HEK293T (cell line): Measurements from ENCODE around the gene IGFL1.
"Not testable (repeated sequence)": the region's sequence is repeated elsewhere in the genome, so short reads cannot be mapped to it uniquely, and the experiment has no call there.

Source experiments
- CTCF ChIA-PET: fragments of 350-600 bp; formaldehyde crosslinking; extraction: SDS; loops from one replicate; lab custom pipeline; 2021; ENCODE audit warnings: antibody characterized with exemption, inconsistent platforms; lab: Yijun Ruan, JAX
- POLR2A ChIA-PET: fragments of 350-600 bp; formaldehyde crosslinking; extraction: SDS; loops from one replicate; lab custom pipeline; 2020; ENCODE audit warnings: antibody characterized with exemption, inconsistent platforms; lab: Yijun Ruan, JAX
- DNase-seq: peaks from one replicate; pipeline ENCODE4 v3.0.0; 2012; ENCODE audit warnings: mixed read lengths; ENCODE audit errors: extremely low spot score
- ARNT ChIP-seq: fragments of 450-650 bp; IDR thresholded peaks from 2 replicates; pipeline ENCODE4 v1.6.1; 2017; ENCODE audit warnings: mild to moderate bottlenecking
- BHLHE40 ChIP-seq: fragments of 450-650 bp; IDR thresholded peaks from 2 replicates; pipeline ENCODE4 v1.6.1; 2016; ENCODE audit warnings: mild to moderate bottlenecking, moderate library complexity, borderline replicate concordance
- CTBP1 ChIP-seq: fragments of 450-650 bp; IDR thresholded peaks from 2 replicates; pipeline ENCODE4 v1.6.1; 2016; ENCODE audit warnings: borderline replicate concordance
- ELF4 ChIP-seq: fragments of 450-650 bp; IDR thresholded peaks from 2 replicates; pipeline ENCODE4 v1.6.1; 2017; ENCODE audit warnings: antibody characterized with exemption
- FOXA1 ChIP-seq: fragments of 450-650 bp; IDR thresholded peaks from 2 replicates; pipeline ENCODE4 v1.6.1; 2016; ENCODE audit warnings: mild to moderate bottlenecking
- FOXK2 ChIP-seq: fragments of 450-650 bp; IDR thresholded peaks from 2 replicates; pipeline ENCODE4 v1.6.1; 2016; ENCODE audit warnings: mild to moderate bottlenecking
- FOXM1 ChIP-seq: fragments of 450-650 bp; IDR thresholded peaks from 2 replicates; pipeline ENCODE4 v1.6.1; 2017; ENCODE audit warnings: mild to moderate bottlenecking, borderline replicate concordance
- HDGF ChIP-seq: fragments of 450-650 bp; IDR thresholded peaks from 2 replicates; pipeline ENCODE4 v1.6.1; 2017; ENCODE audit warnings: antibody characterized with exemption, borderline replicate concordance
- L3MBTL2 ChIP-seq: fragments of 450-650 bp; conservative IDR thresholded peaks from 2 replicates; pipeline ENCODE4 v1.6.1; 2016; ENCODE audit warnings: mild to moderate bottlenecking
- LEF1 ChIP-seq: fragments of 450-650 bp; IDR thresholded peaks from 2 replicates; pipeline ENCODE4 v1.6.1; 2017; ENCODE audit warnings: mild to moderate bottlenecking, borderline replicate concordance
- NFRKB ChIP-seq: fragments of 450-650 bp; IDR thresholded peaks from 2 replicates; pipeline ENCODE4 v1.6.1; 2016; ENCODE audit warnings: mild to moderate bottlenecking, moderate library complexity
- SP1 ChIP-seq: fragments of 450-650 bp; IDR thresholded peaks from 2 replicates; pipeline ENCODE4 v1.6.1; 2017
- SUZ12 ChIP-seq: fragments of 450-650 bp; IDR thresholded peaks from 2 replicates; pipeline ENCODE4 v1.6.1; 2016; ENCODE audit warnings: mild to moderate bottlenecking
- TARDBP ChIP-seq: fragments of 450-650 bp; IDR thresholded peaks from 2 replicates; pipeline ENCODE4 v1.6.1; 2016
- ZNF384 ChIP-seq: fragments of 450-650 bp; IDR thresholded peaks from 2 replicates; pipeline ENCODE4 v1.6.1; 2016
- TF ChIP-seq, protein P1 (sequence below): fragments of 450-650 bp; IDR thresholded peaks from 2 replicates; pipeline ENCODE4 v1.6.1; 2016

The IGFL1 gene

DNA sequence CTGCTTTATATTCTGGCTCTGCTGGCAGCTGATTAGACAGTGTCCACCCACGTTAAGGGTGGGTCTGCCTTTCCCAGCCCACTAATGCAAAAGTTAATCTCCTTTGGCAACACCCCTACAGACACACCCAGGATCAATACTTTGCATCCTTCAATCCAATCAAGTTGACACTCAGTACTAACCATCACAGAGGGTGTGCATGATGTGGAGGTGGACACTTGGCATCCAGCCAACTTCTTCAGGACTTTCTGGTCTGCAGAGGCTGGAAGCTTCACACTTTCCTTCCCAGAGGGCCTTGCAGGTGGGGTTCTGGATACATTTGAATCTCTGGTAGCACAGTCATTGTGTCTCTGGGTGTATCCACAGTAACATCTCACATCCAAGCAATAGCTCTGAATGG lies 18.9 kb upstream of the IGFL1 start:
- TF ChIP-seq L3MBTL2 = no peak
- TF ChIP-seq FOXA1 = no peak
- no peak for TF ChIP-seq ELF4
- TF ChIP-seq ARNT = no peak
- no peak for TF ChIP-seq SUZ12
- no peak for TF ChIP-seq BHLHE40
- no peak for TF ChIP-seq LEF1
- DNase-seq = no peak
- ChIA-PET CTCF (interaction anchor here (1.2 kb wide), 1 partner anchor 21 kb away, joined by 3 read pairs; no protein-coding TSS in a partner anchor), POLR2A (no interaction called here)

DNA sequence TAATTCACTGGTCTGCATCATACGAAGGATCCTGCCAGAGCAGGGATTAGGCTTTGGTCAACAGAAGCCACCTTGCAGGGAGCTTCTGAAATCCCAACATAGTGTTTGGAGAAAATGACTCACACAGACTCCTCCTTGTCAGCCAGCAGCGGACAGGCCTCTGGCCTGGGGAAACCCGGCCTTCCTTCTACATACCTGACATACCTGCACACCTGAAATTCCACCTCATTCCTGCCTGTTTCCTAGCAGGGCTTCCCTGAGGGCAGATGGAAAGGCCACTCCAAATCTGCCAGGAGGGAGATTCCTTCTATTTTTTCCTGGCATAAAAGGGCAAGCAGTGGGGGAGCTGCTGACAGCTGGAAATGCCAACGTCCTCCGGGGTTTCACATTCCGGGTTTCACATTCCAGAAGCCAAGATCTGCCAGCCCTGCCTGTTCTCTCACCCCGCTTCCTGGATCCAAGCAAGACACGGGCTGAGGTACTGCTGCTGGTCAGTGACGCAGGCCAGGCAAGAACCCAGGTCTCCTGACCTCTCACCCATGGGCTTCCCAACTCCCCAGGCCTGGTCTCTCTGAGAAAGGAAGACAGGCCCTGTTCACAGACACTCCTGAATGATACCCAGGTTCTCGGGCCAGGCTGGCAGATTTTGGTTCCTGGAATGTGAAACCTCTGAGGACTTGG lies 18.2 kb upstream of the IGFL1 start:
- CTCF ChIA-PET = no interaction called here

DNA sequence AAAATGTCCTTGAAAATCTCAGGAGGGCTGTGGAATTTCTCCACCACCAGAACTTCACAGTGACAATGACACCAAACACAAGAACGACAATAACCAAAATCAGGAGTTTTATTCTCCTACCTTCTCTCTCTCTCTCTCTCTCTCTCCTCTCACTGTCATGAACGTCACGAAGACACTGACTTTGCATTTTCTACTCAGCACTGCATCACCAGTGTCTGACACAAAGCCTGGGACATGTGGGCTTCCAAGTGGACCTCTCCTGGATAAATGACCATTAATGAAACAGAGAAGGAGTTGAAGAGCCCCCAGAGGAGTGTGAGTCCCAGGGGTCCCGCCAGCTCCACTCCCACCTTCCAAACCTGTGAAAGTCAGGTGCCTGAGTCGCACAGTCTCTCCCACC lies 16.9 kb upstream of the IGFL1 start:
- POLR2A ChIA-PET, DNase-seq: not testable (repeated sequence)
- CTCF ChIA-PET = interaction anchor here (0.6 kb wide), 2 partner anchors 8 to 135 kb away, joined by 3 to 5 read pairs; no protein-coding TSS in a partner anchor

More for the DNA sequence above, 18.2 kb upstream of the IGFL1 start:
- TF ChIP-seq HDGF = no peak
- no peak for TF ChIP-seq ZNF384
- TF ChIP-seq ARNT = no peak
- TF ChIP-seq NFRKB = no peak
- no peak for TF ChIP-seq SP1
- no peak for TF ChIP-seq FOXM1
- TF ChIP-seq TARDBP = no peak
- TF ChIP-seq FOXK2 = no peak
- no peak for TF ChIP-seq L3MBTL2
- TF ChIP-seq FOXA1 = no peak
- TF ChIP-seq, protein P1, sequence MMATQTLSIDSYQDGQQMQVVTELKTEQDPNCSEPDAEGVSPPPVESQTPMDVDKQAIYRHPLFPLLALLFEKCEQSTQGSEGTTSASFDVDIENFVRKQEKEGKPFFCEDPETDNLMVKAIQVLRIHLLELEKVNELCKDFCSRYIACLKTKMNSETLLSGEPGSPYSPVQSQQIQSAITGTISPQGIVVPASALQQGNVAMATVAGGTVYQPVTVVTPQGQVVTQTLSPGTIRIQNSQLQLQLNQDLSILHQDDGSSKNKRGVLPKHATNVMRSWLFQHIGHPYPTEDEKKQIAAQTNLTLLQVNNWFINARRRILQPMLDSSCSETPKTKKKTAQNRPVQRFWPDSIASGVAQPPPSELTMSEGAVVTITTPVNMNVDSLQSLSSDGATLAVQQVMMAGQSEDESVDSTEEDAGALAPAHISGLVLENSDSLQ = no peak
- no peak for TF ChIP-seq BHLHE40
- no peak for TF ChIP-seq SUZ12
- no peak for TF ChIP-seq CTBP1
- TF ChIP-seq ELF4 = no peak
- no peak for TF ChIP-seq LEF1
- no peak for DNase-seq
- POLR2A ChIA-PET = no interaction called here

DNA sequence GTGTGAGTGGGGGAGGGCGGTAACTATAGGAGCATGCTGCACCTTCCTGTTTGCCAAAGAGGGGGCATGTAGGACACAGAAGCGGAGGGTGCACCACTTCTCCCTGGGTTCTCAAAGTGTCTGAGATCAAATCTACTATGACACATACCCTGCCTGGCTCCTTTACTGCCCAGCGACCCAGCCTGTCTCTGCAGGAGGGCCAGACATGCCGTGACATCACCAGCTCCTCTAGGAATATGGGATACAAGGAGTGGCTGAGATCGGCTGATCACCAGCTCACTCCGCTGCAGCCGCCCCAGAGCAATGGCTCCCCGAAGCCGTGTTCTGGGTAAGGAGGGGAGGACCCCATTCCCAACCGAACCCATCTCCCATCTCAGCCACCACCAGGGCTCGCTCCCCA lies 16.4 kb upstream of the IGFL1 start:
- ChIA-PET POLR2A (no interaction called here), CTCF (interaction anchor here (0.6 kb wide), 2 partner anchors 9 to 136 kb away, joined by 3 to 5 read pairs; no protein-coding TSS in a partner anchor)
- no peak for TF ChIP-seq BHLHE40
- TF ChIP-seq FOXM1 = no peak
- no peak for TF ChIP-seq L3MBTL2
- no peak for TF ChIP-seq ZNF384
- TF ChIP-seq FOXA1 = no peak
- TF ChIP-seq SP1 = no peak
- no peak for TF ChIP-seq CTBP1
- no peak for DNase-seq

DNA sequence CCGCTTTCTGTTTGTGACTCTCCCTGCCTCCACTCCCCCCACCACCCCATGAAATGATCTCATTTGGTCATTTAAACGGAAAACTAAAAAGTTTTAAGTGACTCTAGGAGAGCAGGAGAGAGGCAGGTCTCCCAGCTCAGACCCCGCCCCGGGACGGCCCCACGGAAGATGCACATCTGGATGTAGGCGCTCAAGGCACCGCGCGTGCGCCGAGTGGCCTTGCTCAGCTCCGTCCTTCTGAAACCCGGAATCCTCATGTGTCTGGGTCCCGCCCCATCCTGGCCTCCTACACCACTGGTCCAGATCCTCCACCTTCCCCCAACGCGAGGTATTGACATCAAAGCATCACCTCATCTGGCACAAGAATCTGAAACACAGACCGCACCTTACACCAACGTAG lies 15.7 kb upstream of the IGFL1 start:
- ChIA-PET POLR2A (no interaction called here), CTCF (no interaction called here)
- TF ChIP-seq BHLHE40 (no peak), CTBP1 (no peak), ZNF384 (no peak), ARNT (no peak), ELF4 (no peak), LEF1 (no peak), FOXM1 (no peak), HDGF (no peak), FOXK2 (no peak), L3MBTL2 (no peak), NFRKB (no peak), SP1 (no peak), FOXA1 (no peak), SUZ12 (no peak), TARDBP (no peak)
- TF ChIP-seq, protein P1 = no peak
- no peak for DNase-seq

DNA sequence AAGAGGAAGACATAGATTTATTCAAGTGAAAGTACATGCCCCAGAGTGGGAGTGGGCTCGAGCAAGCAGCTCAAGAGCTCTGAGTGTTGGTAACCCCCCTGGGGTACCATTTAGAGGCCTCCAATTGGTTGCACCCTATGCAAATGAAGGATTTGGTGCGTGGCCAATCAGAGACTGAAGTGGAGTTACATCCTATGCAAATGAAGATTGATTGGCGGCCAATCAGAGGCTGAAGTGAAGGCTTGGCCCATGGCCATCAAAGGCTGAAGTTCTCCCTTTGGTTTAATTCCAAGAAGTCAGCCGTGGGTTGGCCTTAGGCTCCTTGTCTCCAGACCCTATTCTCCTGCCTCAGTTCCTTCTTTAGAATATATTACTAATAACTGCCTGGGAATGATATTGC lies 12.9 kb upstream of the IGFL1 start:
- POLR2A ChIA-PET = no interaction called here
- TF ChIP-seq TARDBP (no peak), SP1 (no peak), BHLHE40 (no peak), ZNF384 (no peak), CTBP1 (no peak), NFRKB (no peak), FOXA1 (no peak), LEF1 (no peak), FOXK2 (no peak), SUZ12 (no peak), HDGF (no peak), FOXM1 (no peak), L3MBTL2 (no peak), ARNT (no peak), ELF4 (no peak)
- TF ChIP-seq, protein P1 = no peak
- no peak for DNase-seq

DNA sequence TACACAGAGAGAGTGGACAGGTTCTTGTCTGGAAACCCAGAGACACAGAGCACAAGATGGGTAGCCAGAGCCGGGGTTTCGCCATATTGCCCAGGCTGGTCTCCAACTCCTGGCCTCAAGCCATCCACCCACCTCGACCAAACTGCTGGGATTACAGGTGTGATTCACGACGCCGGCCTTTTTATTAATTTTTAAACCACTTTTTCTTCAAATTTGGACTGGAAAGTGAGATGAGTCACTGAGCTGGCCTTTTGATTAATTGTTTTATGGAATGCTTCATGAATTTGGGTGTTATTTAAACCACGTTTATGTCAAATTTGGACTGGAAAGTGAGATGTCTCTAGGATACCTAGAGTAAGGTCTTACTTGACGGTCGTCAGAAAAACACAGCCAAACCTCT lies 12.1 kb upstream of the IGFL1 start:
- POLR2A ChIA-PET = no interaction called here
- DNase-seq = no peak
- TF ChIP-seq FOXA1 (no peak), SP1 (no peak), SUZ12 (no peak), ZNF384 (no peak), ARNT (no peak), TARDBP (no peak), FOXM1 (no peak), FOXK2 (no peak), CTBP1 (no peak), LEF1 (no peak), BHLHE40 (no peak), NFRKB (no peak), HDGF (no peak), ELF4 (no peak)
- TF ChIP-seq, protein P1 = no peak
- CTCF ChIA-PET = no interaction called here

More for the DNA sequence above, 12.9 kb upstream of the IGFL1 start:
- CTCF ChIA-PET = no interaction called here
